HG03060 (cell line): ENCODE results near the gene PHYKPL.
"Not testable (repeated sequence)": the region's sequence is repeated elsewhere in the genome, so short reads cannot be mapped to it uniquely, and the experiment has no call there.

Experiments
- ATAC-seq: cut with Tn5 transposase; IDR thresholded peaks from one replicate; pipeline ENCODE4 v1.9.1; 2021; ENCODE audit warnings: low read depth, moderate number of reproducible peaks; ENCODE audit not compliant: unreplicated experiment

Gene PHYKPL

DNA sequence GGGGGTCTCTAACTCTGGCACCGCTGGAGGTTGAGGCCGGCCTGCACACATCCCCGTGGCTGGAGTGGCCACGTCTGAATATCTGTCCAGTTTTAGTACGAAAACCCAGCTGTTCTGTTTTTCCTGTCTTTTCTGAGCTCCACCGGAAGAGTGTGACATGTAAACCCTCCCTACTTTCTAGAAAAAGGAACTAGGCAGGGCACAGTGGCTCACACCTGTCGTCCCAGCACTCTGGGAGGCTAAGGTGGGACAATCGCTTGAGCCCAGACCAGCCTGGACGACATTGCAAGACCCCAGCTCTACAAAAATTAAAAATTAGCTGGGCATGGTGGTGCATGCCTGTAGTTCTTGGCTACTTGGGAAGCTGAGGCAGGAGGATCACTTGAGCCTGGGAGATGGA is 8.2 kb upstream of the PHYKPL start:
- no peak for ATAC-seq

GRCh38 chr5:178240341-178240741 is 7.7 kb upstream of the PHYKPL start:
- ATAC-seq, result no peak

DNA sequence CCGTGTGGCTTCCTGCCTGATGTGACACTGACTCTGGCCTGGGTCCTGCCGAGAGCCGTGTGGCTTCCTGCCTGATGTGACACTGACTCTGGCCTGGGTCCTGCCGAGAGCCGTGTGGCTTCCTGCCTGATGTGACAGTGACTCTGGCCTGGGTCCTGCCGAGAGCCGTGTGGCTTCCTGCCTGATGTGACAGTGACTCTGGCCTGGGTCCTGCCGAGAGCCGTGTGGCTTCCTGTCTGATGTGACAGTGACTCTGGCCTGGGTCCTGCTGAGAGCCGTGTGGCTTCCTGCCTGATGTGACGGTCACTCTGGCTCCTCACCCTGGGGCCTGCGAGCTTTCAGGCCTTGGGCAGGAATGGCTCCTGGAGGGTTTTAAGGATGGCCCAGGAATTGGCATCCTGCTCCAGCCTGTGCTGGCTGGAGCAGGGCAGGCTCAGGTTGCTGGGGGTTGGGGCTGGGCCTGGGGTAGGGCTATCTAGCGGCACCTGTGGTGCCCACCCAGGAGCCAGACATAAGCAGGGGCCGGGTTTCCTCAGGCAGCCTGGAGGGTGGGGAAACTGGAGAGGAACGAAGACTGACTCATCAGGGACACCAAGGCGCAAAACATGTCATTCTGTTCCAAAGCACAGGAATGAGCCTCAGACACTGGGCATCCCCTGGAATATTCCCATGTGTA is 7.2 kb upstream of the PHYKPL start:
- not testable (repeated sequence) for ATAC-seq

- ATAC-seq, result no peak
These were observed 6.3 kb upstream of the PHYKPL start for GRCh38 chr5:178238711-178239592.

DNA sequence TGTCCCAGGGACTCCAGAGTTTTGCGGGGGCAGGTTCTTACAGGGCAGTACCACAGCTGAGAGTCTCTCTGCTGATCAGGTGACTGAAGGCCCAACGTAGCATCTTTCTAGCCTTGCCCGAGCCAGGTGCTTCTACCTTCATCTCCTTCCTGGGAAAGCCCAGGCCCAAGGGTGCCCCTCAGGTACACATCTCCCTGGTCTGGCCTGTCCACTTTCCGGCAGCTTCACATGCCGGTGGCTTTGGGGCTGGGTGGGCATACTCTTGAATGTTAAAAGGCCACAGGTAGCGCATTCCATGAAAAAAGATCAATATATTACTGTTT is 5.7 kb upstream of the PHYKPL start:
- no peak for ATAC-seq

DNA sequence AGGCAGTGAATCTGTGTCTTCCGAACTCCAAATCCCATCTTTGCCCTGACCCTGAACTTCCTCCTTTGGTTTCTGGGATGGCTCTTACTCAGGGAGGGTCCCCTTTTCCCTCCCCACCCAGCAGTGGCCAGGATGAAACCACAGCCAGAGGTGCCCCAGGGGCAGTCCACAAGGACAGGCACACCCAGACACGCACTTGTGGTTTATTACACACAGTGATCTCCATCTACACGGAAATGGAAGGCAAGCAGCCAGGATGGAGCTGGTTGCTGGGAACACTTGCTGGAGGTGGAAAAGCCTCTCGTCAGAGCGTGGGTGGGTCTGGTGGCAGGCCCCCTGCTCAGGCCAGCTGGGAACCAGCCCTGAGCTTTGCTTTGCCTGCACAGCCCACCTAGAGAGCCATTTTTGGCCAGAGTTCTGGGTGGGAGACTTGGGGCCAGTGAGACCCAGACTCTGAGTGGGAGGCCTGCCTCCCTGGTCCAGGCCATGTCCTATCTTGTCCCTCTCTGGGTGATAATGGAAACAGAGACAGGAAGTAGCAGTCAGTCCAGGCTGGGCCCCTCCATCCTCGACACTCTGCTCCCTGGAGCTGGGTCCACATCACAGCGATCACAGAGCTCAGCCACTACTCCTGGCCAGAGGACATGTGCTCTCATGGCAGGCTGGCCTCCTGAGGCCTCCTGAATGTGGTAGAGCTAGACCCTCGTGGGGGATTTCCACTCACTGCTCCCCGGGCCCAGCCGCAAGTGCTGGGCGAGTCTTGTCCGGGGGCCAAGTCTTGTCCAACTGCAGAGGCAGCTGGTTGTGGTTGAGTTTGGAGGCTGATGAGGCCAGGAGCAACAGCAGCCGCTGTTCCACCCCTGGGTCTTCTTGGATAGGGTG is 5.1 kb upstream of the PHYKPL start:
- ATAC-seq, result no peak

DNA sequence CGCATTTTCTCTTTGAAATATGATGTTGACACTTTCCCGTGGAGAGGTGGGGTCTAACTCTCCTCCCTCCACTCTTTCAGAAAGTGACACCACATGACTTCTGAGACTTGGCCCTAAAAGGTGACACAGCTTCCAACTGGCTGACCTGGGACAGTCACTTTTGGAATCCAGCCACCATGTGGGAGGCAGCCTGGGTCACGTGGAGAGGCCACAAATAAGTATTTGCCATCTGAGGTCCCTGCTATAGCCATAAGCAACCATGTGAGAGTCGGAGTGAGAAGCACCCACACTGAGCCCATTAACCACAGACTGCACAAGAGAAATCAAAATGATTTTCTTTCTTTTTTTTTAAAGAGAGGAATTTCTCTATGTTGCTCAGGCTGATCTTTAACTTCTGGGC is 4.1 kb upstream of the PHYKPL start:
- no peak for ATAC-seq

DNA sequence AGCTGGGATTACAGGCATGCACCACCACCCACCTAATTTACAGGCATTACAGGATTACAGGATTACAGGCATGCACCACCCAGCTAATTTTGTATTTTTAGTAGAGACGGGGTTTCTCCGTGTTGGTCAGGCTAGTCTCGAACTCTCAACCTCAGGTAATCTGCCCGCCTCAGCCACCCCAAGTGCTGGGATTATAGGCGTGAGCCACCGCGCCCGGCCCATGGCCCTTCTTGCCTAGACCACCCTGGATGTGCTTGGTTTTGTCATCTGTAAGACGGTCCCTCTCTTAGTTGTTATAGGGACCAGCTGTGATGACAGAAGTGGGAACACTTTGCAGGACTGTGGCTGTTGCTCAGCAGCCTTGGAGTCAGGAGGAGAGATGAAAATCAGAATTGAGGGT is 3.5 kb upstream of the PHYKPL start:
- no peak for ATAC-seq

GRCh38 chr5:178235588-178235974 is 3.0 kb upstream of the PHYKPL start:
- ATAC-seq, result no peak

- ATAC-seq, result no peak
These were observed 2.4 kb upstream of the PHYKPL start for GRCh38 chr5:178234750-178235587.

GRCh38 chr5:178234121-178234749 is 1.6 kb upstream of the PHYKPL start:
- no peak for ATAC-seq

DNA sequence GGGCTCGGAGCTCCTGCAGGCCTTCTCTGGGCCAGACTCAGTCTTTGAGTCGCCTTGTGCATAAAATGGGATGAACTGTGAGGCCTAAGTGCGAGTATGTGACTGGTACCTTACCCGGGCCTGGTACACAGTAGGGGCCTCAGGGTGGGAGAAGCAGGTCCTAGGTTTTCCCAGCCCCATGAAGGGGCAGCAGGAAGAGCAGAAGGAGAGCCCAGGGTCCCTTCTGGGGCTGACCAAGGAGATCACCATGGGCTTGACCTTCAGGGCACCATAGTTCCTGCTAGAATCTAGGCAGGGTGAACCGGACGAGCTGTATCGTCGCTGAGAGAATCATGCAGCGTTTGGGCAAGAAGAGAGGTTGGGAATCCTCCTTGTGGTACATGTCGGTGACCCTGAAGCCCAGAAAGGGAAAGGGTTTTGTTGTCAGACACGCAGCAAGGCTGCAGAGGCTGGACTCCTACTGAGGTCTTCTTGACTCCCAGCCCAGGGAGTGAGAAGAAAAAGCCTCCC is 373 bp upstream of the PHYKPL start:
- ATAC-seq, result no peak

DNA sequence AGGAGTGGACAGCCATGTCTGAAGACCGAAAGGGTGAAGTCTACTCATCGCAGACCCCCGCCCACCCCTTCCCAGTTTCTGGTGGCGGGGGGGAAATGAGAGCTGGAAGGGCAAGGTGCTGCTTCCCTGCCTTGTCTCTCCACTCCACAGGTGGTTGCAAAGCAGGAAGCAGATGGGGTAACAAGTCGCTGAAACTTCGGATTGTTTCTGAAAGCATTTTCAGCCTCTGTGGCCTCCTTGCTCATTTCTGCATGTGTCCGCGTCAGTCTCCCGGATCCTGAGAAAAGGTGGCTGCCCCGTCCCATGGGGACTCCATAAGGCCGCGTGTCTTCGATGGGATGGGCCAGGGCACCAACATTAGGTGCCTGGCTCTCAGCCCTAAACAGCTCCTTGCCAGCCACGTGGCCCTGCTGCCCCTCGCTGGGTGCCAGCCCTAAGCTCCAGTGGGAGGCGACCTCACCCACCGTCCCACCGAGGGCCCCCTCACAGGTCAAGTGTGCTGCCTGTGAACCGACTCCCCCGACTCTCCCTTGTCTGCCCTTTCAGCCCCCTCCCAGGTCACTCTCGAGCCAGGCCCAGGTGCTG is 971 bp downstream of the PHYKPL start:
- ATAC-seq, result no peak

- no peak for ATAC-seq
These were observed 1.6 kb downstream of the PHYKPL start for GRCh38 chr5:178230879-178231538.

DNA sequence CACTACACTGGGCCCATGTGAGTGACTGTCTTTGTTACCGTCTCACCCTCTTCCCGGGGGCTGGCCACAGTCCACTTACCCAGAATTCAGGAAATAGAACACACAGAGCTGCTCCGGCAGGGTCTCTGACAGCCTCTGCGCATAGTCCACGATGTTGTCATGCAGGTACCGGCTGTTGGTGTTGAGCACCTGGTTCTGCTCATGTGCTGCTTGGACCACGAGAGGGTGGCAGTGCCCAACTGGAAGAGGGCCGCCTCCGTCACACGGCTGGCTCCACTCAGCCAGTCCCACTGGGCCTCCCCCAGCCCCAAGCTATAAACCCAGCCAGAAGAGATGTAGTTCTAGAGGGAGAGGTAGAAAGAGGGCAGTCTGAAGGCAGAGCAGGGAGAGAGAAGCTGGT is 2.7 kb downstream of the PHYKPL start:
- ATAC-seq, result no peak

DNA sequence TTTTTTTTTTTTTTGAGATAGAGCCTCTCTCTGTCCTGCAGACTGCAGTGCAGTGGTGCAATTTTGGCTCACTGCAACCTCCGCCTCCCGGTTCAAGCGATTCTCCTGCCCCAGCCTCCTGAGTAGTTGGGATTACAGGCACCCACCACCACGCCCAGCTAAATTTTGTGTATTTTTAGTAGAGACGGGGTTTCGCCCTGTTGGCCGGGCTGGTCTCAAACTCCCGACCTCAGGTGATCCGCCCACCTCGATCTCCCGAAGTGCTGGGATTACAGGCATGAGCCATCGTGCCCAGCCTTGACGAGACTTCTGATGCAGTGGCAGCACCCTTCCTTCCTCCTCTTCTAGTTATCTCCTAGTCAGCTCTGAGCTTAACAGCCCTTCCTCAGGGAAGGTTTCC is 3.5 kb downstream of the PHYKPL start:
- not testable (repeated sequence) for ATAC-seq

- ATAC-seq, result no peak
These were observed 4.0 kb downstream of the PHYKPL start for GRCh38 chr5:178228609-178229008.

DNA sequence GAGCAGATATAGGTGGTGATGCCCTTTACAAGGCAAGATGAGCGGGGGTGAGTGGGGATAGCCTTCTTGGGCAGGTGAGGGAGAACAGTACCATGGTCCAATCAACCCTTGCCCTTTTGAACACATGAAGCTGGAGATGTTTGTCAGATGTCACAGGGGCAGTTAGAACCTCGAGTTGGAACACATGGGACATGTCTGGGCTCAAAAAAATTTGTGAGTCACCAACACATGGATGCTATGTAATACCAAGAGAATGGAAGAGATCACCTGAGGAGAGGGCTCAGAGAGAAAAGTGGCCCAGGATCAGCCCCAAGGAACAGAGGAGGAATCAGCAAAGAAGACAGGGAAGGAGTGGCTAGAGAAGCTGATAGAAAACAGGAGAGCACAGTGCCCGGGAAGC is 4.7 kb downstream of the PHYKPL start:
- ATAC-seq, result no peak

DNA sequence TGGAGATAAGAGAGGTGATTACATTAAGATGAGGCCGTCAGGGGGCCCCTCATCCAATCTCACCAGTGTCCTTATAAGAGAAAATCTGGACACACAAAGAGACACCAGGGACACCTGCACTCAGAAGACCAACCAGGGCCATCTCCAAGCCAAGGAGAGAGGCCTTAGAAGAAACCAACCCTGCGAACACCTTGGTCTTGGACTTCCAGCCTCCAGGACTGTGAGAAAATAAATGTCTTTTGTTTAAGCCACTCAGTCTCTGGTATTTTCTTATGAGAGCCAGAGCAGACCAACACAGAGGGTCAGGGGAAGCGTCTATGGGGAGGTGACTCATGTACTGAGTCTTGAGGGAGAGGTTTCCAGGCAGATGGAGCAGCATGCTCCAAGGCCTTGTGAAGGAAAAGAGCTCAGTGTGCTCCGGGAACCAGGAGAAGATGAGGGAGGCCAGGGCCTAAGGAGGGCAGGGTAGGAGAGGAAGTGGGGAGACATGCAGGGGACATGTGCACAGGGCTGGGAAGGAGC is 5.4 kb downstream of the PHYKPL start:
- no peak for ATAC-seq
